GM18507 (cell line): Measurements from ENCODE around the gene FARSB.
A peak's percentile ranks its signal among the peaks of the same experiment; 100 is the strongest.

Experiments used
- DNase-seq: peaks from one replicate; pipeline ENCODE4 v3.0.0; 2011; ENCODE audit warnings: low read depth; ENCODE audit not compliant: insufficient read length; ENCODE audit errors: extremely low spot score
- FAIRE-seq: peaks from 2 replicates; lab custom pipeline; 2011; peaks lifted over from hg19 to GRCh38; lab: Jason Lieb, UNC

The FARSB gene

GRCh38 chr2:222566229-222566628 is 89.7 kb downstream of the FARSB start:
- no peak for FAIRE-seq
- DNase-seq = no peak

- FAIRE-seq (no peak), DNase-seq (no peak)
Measured at GRCh38 chr2:222563936-222564335, 92.0 kb downstream of the FARSB start.

GRCh38 chr2:222563106-222563718 is 92.7 kb downstream of the FARSB start:
- DNase-seq = no peak
- no peak for FAIRE-seq

GRCh38 chr2:222561817-222562645 is 93.9 kb downstream of the FARSB start:
- DNase-seq (peak; percentile 44), FAIRE-seq (peak; percentile 92)

GRCh38 chr2:222561151-222561550 is 94.7 kb downstream of the FARSB start:
- DNase-seq (no peak), FAIRE-seq (no peak)

- FAIRE-seq = no peak
Measured at GRCh38 chr2:222554517-222554916, 101.4 kb downstream of the FARSB start.

GRCh38 chr2:222548992-222549391 is 106.9 kb downstream of the FARSB start:
- no peak for FAIRE-seq

More at GRCh38 chr2:222554517-222554916, 101.4 kb downstream of the FARSB start:
- DNase-seq = no peak

GRCh38 chr2:222547083-222547482 is 108.8 kb downstream of the FARSB start:
- no peak for DNase-seq
- FAIRE-seq = no peak

More at GRCh38 chr2:222548992-222549391, 106.9 kb downstream of the FARSB start:
- no peak for DNase-seq

GRCh38 chr2:222545823-222546795 is 109.8 kb downstream of the FARSB start:
- FAIRE-seq (no peak), DNase-seq (no peak)

GRCh38 chr2:222544661-222545060 is 111.2 kb downstream of the FARSB start:
- DNase-seq (no peak), FAIRE-seq (no peak)

GRCh38 chr2:222538535-222538934 is 117.4 kb downstream of the FARSB start:
- peak; percentile 73 for FAIRE-seq
- DNase-seq = no peak

GRCh38 chr2:222535477-222535876 is 120.4 kb downstream of the FARSB start:
- DNase-seq = no peak
- FAIRE-seq = no peak

GRCh38 chr2:222532315-222532714 is 123.6 kb downstream of the FARSB start:
- FAIRE-seq (no peak), DNase-seq (no peak)

- FAIRE-seq (peak; percentile 24), DNase-seq (no peak)
Measured at GRCh38 chr2:222526480-222527277, 129.2 kb downstream of the FARSB start.

- no peak for FAIRE-seq
- no peak for DNase-seq
Measured at GRCh38 chr2:222525811-222526210, 130.1 kb downstream of the FARSB start.

- FAIRE-seq = peak; percentile 70
Measured at GRCh38 chr2:222523783-222524544, 131.9 kb downstream of the FARSB start.

GRCh38 chr2:222522082-222522481 is 133.8 kb downstream of the FARSB start:
- DNase-seq = no peak
- FAIRE-seq = no peak

More at GRCh38 chr2:222523783-222524544, 131.9 kb downstream of the FARSB start:
- peak; percentile 15 for DNase-seq

GRCh38 chr2:222521099-222521498 is 134.8 kb downstream of the FARSB start:
- FAIRE-seq (peak; percentile 77), DNase-seq (peak; percentile 11)
